NCI-H1092 (cell line): Measurements from ENCODE around the gene PSD4.

Source experiments
- DNase-seq: peaks from one replicate; lab custom pipeline; 2025; lab: John Stamatoyannopoulos, UW

Gene PSD4

DNA sequence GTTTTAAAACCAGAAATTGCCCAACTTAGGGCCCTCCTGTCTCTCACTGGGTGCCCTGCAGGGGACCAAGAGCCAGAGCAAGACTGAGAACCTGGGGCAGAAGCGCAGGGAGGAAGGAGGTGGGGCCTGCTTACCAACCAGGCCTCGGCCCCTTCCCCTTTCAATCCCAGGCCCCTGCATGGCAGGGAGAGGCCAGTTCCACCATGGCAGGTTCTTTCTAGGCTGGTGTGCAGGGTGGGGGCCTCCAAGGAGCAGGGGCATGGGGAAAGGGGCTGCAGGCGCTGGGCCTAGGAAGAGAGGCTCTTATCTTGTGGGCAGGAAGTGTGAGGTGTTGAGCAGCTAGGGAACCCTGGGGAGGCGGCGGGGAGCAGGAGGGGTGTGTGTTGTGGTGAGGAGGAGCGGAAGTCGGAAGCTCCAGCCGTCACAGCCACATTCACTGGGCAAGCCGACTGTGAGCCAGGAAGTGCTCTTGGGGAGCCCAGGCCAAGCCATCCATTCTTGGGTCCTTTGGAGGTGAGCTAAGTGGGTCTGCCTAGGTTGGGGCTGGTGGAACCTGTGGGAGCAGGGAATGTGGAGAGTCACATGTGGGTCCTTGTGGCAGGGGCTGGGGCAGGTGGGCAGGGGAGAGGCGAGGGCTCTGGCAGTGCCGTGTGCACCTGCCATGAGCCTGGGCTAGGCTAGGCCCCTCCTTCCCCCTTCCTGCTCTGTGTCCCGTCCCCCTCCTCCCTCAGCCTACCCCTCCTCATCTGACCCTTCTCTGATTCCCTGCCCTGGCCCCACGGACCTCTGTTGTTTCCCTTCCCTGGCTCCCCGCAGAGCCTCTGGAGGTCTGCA, at the start of gene PSD4:
Gene PSD4 (plus strand): TSS at position 430 of the 834 bp plus-strand sequence. CDS start 8,486 bp downstream, outside the sequence.
- DNase-seq = no peak

DNA sequence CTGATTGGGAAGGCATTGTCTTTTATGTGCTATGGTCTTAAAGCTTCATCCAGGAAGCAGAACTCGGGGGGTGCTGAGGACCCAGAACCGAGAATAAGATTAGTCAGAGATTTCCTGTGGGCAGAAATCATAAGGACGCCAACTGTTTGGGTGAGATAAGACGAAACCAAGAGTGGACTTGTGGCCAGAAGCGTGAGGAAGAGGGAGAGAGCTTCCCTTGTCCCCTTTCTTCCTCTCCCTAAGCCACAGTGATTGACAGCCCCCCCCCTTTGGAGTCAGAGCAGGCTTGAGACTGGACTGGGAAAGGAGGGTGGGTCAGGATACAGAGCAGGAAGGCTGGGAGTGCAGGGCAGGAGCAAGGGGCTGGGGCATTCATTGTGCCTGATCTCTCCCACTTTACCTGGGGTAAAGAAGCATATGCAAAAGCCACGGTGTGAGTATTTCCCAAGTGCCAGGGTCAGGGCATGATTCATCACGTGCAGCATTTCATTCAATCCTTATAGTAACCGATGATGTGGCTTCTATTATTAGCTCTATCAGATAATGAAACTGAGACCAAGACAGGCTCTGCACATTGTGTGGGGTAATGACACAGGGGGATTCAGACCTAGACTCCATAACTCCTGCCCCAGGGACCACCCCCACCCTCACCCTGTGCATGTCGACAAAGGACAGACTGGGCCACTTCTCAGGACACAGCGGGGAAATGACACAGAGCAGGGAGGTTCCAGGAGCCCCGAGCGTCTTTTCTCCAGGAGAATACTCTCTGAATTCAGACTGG, 49.4 kb upstream of the PSD4 start:
- DNase-seq = no peak

DNA sequence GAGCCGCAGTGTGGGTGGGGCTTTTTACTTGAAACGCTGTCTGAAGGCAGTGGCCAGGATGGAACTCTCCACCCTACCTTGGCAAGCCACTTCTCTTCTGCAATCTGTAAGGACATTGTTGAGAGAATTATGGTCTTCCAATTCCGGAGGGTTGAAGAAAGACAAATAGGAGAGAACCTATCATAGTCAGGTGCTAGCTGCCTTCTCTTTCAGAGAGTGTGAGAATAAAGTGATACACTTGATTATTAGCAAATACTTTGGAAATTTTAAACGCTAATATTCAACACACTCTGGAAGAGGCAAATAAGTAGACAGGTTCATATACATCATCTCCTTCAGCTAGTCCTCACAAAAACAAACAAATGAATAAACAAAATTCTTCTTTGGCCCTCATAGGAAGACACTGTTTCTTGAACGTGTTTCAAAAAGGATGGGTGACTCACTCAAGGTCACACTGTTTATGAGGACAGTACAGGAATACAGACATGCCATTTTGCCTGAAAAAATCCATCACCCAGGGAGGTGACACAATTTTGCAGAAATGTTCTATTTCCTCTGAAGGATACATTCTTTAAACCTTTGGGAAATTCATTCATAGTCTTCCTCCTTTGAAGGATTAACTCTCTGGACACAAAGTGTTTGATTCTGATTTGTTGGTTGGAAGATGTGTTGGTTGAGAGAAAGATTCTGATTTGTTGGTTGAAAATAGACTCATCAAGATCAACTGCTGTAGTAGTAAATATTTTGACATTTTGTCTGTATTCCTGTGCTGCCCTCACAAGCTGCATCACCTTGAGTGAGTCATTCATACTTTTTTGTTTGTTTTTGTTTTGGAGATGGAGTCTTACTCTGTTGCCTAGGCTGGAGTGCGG, 48.6 kb upstream of the PSD4 start:
- DNase-seq = no peak

DNA sequence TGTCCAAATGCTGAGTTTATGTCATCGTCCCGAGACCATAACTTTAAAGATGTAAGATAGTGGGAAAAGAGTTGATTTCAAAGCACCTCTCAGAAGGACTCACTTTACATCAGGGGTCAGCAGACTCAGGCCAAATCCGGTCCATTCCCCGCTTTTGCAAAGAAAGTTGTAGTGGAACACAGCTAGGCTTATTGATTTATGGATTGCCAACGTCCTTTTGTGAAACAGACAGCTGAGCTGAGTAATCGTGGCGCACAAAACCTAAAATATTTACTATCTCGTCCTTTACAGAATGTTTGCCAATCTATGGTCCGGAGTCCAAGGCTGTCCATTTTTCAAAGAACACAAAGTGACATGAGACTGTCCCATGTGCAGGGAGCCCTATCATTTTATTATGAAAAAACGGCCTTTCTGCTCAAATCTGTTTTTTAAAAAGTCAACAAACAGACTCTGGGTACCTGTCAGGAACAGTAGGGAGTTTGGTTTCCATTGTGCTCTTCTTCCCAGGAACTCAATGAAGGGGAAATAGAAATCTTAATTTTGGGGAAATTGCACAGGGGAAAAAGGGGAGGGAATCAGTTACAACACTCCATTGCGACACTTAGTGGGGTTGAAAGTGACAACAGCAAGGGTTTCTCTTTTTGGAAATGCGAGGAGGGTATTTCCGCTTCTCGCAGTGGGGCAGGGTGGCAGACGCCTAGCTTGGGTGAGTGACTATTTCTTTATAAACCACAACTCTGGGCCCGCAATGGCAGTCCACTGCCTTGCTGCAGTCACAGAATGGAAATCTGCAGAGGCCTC, 46.7 kb upstream of the PSD4 start, which contains the start of gene IL1RN:
Gene IL1RN (plus strand): TSS at position 754 of the 801 bp plus-strand sequence. CDS start 27 bp downstream, at position 781.
- DNase-seq = no peak

DNA sequence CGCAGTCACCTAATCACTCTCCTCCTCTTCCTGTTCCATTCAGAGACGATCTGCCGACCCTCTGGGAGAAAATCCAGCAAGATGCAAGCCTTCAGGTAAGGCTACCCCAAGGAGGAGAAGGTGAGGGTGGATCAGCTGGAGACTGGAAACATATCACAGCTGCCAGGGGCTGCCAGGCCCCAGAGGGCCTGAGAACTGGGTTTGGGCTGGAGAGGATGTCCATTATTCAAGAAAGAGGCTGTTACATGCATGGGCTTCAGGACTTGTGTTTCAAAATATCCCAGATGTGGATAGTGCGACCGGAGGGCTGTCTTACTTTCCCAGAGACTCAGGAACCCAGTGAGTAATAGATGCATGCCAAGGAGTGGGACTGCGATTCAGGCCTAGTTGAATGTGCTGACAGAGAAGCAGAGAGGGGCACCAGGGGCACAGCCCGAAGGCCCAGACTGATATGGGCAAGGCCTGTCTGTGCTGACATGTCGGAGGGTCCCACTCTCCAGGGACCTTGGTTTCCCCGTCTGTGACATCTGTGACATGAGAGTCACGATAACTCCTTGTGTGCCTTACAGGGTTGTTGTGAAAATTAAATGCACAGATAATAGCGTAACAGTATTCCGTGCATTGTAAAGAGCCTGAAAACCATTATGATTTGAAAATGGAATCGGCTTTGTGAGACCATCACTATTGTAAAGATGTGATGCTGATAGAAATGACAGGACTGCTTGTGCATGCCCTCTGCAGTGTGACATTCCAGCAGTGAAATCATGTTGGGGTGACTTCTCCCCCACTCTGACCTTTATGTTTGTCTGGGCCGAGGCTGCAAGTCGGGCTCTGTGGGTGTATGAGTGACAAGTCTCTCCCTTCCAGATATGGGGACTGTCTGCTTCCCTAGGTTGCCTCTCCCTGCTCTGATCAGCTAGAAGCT, 45.9 kb upstream of the PSD4 start:
- no peak for DNase-seq

DNA sequence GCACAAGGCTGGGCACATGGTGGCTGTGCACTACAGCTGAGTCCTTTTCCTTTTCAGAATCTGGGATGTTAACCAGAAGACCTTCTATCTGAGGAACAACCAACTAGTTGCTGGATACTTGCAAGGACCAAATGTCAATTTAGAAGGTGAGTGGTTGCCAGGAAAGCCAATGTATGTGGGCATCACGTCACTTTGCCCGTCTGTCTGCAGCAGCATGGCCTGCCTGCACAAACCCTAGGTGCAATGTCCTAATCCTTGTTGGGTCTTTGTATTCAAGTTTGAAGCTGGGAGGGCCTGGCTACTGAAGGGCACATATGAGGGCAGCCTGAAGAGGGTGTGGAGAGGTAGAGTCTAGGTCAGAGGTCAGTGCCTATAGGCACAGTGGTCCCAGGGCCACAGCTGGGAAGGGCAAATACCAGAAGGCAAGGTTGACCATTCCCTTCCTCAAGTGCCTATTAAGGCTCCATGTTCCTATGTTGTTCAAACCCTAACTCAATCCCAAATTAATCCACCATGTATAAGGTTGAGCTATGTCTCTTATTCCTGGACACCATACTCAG, 44.2 kb upstream of the PSD4 start:
- DNase-seq = no peak

DNA sequence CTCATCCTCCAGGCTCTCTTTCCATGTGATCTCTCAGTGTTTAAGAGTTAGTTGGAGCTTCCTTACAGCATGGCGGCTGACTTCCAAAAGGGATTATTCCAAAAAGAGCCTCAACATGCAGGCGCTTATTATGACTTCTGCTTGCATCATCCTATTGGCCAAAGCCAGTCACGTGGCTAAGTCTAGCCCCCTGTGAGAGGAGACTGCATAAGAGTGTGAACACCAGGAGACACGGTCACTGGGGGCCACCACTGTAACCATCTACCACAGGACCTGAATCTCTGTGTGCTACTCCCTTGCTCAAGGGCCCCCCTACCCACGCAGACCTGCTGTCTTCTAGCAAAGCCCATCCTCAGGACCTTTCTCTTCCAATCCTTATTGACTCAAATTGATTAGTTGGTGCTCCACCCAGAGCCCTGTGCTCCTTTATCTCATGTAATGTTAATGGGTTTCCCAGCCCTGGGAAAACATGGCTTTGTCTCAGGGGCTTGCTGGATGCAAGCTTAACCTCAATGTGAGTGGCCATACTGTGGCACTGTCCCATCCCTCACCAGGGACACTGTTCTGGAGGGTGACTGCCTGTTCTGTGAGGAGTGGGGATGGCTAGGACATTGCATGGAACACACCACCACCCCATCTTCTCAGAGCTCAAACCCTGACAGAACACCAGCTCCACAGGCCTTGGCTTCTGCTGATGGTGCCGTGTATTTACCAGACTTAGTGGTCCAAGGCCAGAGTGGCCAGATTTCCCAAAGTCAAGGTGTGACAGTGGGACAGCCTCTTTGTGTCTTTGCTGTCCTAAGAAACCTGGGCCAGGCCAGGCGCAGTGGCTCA, 42.2 kb upstream of the PSD4 start:
- DNase-seq = no peak

DNA sequence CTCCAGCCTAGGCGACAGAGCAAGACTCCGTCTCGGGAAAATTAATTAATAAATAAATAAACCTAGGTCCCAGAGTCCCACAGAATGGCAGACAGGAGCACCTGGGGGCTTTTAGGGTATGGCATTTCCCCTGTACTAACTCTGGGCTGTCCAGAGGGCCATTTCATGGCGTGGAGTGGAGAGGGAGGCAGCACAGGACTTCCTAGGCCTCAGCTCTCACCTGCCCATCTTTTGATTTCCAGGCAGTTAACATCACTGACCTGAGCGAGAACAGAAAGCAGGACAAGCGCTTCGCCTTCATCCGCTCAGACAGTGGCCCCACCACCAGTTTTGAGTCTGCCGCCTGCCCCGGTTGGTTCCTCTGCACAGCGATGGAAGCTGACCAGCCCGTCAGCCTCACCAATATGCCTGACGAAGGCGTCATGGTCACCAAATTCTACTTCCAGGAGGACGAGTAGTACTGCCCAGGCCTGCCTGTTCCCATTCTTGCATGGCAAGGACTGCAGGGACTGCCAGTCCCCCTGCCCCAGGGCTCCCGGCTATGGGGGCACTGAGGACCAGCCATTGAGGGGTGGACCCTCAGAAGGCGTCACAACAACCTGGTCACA, 41.3 kb upstream of the PSD4 start:
- no peak for DNase-seq

DNA sequence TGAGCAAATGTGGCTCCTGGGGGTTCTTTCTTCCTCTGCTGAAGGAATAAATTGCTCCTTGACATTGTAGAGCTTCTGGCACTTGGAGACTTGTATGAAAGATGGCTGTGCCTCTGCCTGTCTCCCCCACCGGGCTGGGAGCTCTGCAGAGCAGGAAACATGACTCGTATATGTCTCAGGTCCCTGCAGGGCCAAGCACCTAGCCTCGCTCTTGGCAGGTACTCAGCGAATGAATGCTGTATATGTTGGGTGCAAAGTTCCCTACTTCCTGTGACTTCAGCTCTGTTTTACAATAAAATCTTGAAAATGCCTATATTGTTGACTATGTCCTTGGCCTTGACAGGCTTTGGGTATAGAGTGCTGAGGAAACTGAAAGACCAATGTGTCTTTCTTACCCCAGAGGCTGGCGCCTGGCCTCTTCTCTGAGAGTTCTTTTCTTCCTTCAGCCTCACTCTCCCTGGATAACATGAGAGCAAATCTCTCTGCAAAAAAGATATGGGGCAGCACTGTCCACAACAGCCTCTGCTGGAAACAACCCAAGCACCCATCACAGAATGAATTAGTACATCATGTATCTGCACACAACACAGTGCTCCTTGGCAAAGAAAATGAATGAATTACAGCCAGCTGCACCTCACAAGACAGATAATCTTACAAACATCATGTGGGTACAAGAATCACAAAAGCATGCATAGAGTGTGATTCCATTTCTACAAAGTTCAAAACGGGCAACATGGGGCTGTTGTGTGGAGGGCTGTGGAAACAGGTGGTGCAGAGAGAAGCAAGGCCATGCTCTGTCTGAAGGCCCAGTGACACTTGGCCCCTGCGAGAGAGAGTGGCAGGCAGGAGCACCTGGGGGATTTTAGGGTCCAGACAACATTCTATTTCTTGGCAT, 39.8 kb upstream of the PSD4 start:
- no peak for DNase-seq

DNA sequence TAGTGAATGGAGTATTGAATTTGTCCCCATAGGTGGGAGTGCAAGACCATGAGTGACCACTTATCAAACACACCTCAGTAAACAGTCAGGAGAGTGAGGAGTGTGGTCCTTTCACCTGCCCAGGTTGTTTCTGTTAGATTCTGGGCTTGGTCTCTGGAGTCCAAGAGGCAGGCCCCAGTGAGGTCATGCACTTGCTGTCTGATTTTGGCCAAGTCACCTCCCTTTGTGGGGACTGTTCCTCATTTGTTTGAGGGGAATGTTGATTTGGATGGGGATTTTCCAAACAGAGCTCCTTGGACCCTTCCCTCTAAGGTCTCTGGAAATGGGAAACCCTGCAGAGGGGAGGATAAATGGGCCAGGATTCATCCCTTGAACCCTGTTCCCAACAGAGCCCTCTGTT, 39.1 kb upstream of the PSD4 start:
- no peak for DNase-seq

DNA sequence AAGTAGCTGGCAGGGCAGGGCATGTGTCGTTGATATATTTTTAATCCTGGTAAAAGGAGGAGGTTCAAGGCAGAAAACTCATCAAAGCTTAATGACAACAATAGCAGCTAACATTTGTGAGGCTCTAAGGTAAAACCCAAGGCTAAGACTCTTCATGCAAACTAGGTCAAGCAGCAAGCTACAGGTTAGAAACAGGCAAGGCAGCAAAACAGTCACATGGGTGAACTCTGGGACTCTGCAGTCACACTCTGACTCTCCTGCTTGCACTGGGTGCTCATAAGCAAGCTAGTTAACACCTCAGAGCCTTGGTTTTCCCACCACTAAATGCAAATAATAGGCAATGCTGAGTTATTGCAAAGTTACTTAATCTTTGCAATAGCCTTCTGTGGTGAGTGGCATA, 38.5 kb upstream of the PSD4 start:
- no peak for DNase-seq

DNA sequence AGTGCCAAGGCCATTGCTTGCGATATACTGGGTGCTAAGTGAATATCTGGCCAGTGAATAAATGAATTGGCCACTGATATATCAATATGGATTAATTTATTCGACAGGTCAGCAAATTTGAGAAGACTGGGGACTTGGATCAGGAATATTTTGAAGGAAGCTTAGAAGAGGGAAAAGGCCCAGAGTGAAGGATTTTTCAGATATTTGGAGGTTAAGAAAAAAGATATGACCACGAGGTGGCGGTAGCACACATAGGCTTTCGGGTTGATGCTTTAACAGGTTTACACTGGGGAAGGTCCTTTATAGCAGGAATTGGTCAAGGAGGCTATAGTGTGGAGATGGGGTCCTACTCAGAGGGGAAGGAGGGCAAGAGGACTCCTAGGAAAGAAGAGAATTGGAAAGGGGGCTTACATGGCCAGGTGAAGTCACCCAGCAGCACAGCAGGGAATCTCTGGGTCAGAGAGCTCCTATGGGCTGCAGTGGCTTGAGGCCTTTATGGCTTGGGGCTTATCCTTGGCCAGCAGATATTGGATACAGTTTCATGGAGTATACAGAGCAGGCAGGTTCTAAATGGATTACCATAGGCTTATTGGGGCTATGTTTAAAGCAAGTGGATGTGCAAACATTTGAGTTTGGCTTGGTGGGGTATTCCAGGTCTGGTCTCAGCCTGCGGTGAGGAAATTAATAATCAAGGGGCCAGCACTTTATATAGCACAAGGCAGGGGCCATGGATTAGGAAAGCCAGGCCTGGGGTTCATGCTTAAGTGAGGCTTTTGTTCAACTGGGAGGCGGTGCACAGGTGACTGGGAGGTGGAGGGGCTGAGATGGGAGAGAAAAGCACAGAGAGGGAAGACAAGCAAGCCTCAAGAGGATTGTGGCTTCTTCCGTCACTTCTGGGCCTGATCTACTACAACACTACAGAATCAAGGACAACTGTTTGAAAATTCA, 36.7 kb upstream of the PSD4 start:
- no peak for DNase-seq

DNA sequence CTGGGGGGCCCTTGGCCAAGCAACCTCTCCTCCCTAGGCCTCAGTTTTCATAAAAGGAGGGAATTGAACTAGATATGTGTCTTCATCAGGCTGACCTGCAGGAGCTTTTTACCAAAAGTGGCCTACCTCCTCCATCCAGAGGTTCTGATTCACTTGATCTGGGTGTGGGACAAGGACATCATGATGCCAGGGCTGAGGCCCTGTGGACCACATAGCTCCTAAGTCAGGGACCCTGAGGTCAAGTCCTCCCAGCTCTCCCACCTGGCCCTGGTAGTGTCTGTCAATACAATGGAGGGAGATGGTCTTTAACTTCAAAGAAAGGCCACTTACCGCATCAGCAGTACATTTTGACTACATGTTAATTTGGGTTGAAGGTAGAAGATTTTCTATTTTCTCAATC, 35.9 kb upstream of the PSD4 start:
- no peak for DNase-seq

DNA sequence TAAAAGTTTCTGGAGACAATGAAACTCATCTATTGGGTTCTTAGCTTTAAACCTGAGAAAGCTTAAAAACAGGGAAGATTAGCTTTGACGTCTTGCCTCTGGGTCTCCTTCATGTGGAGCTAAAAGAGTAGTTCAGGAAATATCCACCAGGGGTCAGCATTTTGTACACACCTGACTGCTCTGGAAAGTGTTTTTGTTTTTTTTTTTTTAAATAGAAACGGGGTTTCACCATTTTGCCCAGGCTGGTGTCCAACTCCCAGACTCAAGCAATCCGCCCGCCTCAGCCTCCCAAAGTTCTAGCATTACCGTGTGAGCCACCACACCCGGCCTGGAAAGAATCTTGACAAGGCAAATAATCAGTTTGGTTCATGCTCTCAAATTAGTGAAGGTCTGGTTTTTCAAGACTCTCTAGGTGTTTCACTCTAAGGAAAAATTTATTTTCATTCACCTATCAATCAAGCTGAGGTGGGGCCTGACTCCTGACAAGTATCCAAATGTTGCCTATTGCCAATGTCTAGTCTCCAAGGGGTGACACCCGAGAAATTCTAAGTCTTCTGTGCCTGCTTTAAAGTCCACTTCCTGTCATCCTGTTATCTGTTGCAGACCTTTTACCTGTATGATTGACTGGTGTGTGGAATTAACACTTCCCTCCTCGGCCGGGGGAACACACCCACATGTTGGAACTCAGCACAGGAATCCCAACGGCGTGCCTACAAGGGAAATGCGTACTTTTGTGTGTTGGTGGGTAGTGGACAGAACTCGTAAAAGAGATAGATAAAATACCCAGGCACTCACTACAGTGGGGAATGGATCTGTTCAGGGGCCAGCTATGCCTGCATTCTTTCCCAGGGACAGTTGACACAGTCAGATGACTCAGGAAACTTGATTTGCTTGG, 35.1 kb upstream of the PSD4 start:
- DNase-seq = peak; percentile 18

DNA sequence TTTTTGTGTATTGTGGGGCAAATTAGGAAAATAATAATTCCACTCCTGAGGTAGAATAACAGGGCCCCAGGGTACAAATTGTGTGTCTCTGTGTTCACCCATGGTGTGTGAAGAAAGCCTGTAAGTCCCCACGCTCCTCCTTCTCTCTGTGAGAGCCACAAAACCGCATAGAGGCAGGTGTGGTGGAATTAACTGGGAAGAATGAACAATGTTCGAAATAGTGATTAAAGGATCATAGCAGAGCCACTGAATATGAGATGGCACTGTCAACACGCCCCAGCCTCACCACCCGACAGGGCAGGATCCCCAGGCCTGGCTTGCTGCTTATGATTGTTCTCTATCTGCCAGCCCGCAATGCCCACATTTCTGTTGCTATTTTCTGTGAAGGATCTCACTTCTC, 32.3 kb upstream of the PSD4 start:
- no peak for DNase-seq
